C4-2B (cell line): ENCODE data around the gene SORBS2.

ENCODE experiments used
- H3K27ac ChIP-seq: fragments of 450-650 bp; 2 replicates; pipeline ENCODE4 v1.5.1; 2017
- ZFX ChIP-seq: fragments of 450-650 bp; IDR thresholded peaks from 2 replicates; pipeline ENCODE4 v1.6.1; 2017
- TF ChIP-seq, protein P1 (sequence below): fragments of 450-650 bp; conservative IDR thresholded peaks from 2 replicates; pipeline ENCODE4 v1.5.1; 2017; ENCODE audit warnings: mild to moderate bottlenecking

The SORBS2 gene

DNA sequence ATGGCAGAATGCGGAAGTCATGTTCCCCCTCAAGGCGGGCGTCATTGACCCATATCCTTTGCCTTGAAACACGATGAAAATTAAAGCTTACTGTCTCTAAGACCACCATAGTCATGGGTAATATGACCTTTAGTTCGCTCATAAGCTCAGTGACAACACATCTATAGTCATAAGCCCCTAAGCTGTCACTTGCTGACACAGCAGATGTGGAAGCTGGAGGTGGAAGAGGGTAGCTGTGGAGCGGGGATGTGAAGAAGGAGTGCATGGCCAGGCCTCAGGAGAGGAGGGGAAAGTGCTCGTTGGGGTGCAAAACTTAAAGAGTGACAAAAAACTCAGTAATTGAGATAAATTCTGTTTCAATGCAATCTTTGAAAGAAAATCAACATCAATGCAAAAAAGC, 142.7 kb downstream of the SORBS2 start:
- no peak overlapping the region for H3K27ac ChIP-seq
- no peak for TF ChIP-seq ZFX
- TF ChIP-seq, protein P1, sequence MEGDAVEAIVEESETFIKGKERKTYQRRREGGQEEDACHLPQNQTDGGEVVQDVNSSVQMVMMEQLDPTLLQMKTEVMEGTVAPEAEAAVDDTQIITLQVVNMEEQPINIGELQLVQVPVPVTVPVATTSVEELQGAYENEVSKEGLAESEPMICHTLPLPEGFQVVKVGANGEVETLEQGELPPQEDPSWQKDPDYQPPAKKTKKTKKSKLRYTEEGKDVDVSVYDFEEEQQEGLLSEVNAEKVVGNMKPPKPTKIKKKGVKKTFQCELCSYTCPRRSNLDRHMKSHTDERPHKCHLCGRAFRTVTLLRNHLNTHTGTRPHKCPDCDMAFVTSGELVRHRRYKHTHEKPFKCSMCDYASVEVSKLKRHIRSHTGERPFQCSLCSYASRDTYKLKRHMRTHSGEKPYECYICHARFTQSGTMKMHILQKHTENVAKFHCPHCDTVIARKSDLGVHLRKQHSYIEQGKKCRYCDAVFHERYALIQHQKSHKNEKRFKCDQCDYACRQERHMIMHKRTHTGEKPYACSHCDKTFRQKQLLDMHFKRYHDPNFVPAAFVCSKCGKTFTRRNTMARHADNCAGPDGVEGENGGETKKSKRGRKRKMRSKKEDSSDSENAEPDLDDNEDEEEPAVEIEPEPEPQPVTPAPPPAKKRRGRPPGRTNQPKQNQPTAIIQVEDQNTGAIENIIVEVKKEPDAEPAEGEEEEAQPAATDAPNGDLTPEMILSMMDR = no peak

GRCh38 chr4:185666156-185666555, 145.8 kb downstream of the SORBS2 start:
- H3K27ac ChIP-seq = no peak overlapping the region

DNA sequence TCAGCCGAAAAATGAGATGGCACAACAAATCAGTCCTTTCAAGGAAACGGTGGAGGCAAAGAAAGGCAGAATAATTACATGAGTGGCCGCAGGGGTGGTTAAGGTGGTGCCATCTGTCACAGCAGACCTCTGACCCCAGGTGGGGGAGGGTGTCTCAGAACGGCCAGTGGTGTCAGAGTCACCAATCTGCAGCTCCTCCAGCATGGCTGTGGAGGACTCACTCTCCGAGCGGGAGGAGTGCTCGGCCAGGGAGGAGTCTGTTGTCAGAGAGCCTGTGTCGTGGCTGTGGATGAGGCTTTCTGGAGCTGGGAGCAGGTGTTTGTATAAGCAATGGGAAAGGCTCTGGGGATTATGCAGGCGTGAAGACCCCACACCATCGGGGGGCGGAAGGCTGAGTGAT, 146.3 kb downstream of the SORBS2 start:
- TF ChIP-seq, protein P1 = no peak
- no peak for TF ChIP-seq ZFX
- H3K27ac ChIP-seq = no peak overlapping the region

More at GRCh38 chr4:185666156-185666555, 145.8 kb downstream of the SORBS2 start:
- TF ChIP-seq, protein P1 = no peak
- no peak for TF ChIP-seq ZFX

- no peak overlapping the region for H3K27ac ChIP-seq
- TF ChIP-seq, protein P1 = no peak
- no peak for TF ChIP-seq ZFX
Observed at GRCh38 chr4:185664481-185664880, 147.5 kb downstream of the SORBS2 start.

- no peak overlapping the region for H3K27ac ChIP-seq
- TF ChIP-seq, protein P1 = no peak
- TF ChIP-seq ZFX = no peak
Observed at GRCh38 chr4:185662030-185662778, 149.8 kb downstream of the SORBS2 start.

DNA sequence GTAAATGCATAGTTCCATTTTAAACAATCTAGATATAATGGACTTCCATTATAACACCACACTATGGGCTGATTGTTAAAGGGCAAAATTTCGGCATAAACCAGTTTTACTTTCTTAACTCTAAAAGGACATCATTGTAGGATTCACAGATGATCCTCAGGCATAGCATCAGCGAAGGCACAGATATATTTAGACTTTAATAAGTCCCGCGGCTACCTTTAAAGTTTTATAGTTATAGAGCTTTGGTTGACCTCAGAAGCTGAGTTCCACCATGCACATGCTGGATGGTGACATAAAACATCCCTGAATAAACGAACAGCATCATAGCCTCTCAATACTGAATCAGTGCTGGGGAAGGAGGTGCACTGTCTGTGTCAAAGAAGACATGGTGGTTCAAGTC, 151.7 kb downstream of the SORBS2 start:
- H3K27ac ChIP-seq = no peak overlapping the region
- TF ChIP-seq, protein P1 = no peak
- no peak for TF ChIP-seq ZFX

GRCh38 chr4:185657699-185658098, 154.3 kb downstream of the SORBS2 start:
- no peak for TF ChIP-seq ZFX
- TF ChIP-seq, protein P1 = no peak
- no peak overlapping the region for H3K27ac ChIP-seq
